EH (cell line): Measurements from ENCODE around the gene SH2B2.
"Not testable (repeated sequence)": the region's sequence is repeated elsewhere in the genome, so short reads cannot be mapped to it uniquely, and the experiment has no call there.

ENCODE experiments used
- DNase-seq: peaks from one replicate; pipeline ENCODE4 v3.0.0-alpha.2; 2015; ENCODE audit warnings: low read depth

Gene SH2B2

GRCh38 chr7:102306916-102307677, 20.4 kb downstream of the SH2B2 start:
- DNase-seq = peak; percentile 73

- DNase-seq = no peak
Observed at GRCh38 chr7:102310414-102310815, 23.7 kb downstream of the SH2B2 start.

- no peak for DNase-seq
Observed at GRCh38 chr7:102312317-102312716, 25.6 kb downstream of the SH2B2 start.

- no peak for DNase-seq
Observed at GRCh38 chr7:102313997-102314780, 27.5 kb downstream of the SH2B2 start.

GRCh38 chr7:102317231-102318059, 30.8 kb downstream of the SH2B2 start:
- DNase-seq = no peak

- no peak for DNase-seq
Observed at GRCh38 chr7:102318482-102318971, 31.9 kb downstream of the SH2B2 start.

- DNase-seq = no peak
Observed at GRCh38 chr7:102319671-102320070, 33.0 kb downstream of the SH2B2 start.

GRCh38 chr7:102320181-102320580, 33.5 kb downstream of the SH2B2 start:
- no peak for DNase-seq

GRCh38 chr7:102320601-102321350, 34.1 kb downstream of the SH2B2 start:
- no peak for DNase-seq

- DNase-seq = no peak
Observed at GRCh38 chr7:102321351-102322201, 34.9 kb downstream of the SH2B2 start.

GRCh38 chr7:102322202-102322715, 35.6 kb downstream of the SH2B2 start:
- no peak for DNase-seq

GRCh38 chr7:102323914-102324195, 37.2 kb downstream of the SH2B2 start:
- no peak for DNase-seq

GRCh38 chr7:102325106-102325505, 38.4 kb downstream of the SH2B2 start:
- DNase-seq = not testable (repeated sequence)

GRCh38 chr7:102326157-102326889, 39.7 kb downstream of the SH2B2 start:
- no peak for DNase-seq

- not testable (repeated sequence) for DNase-seq
Observed at GRCh38 chr7:102327183-102327582, 40.5 kb downstream of the SH2B2 start.

GRCh38 chr7:102328863-102329262, 42.2 kb downstream of the SH2B2 start:
- not testable (repeated sequence) for DNase-seq

GRCh38 chr7:102329366-102329765, 42.7 kb downstream of the SH2B2 start:
- DNase-seq = not testable (repeated sequence)

- not testable (repeated sequence) for DNase-seq
Observed at GRCh38 chr7:102330666-102331460, 44.2 kb downstream of the SH2B2 start.

GRCh38 chr7:102335574-102335973, 48.9 kb downstream of the SH2B2 start:
- not testable (repeated sequence) for DNase-seq
